Activated CD4-positive, alpha-beta T cell treated with anti-CD3 and anti-CD28 coated beads, Interleukin-2, Interleukin-4, amounts not matched to agents 100 ng/mL and 50 ng/mL, durations not matched to agents 16 hours and 8 hours (primary cell): Measurements from ENCODE around the gene AK6.
A peak's percentile ranks its signal among the peaks of the same experiment; 100 is the strongest.
"Not testable (repeated sequence)": the region's sequence is repeated elsewhere in the genome, so short reads cannot be mapped to it uniquely, and the experiment has no call there.

Experiments
- DNase-seq: peaks from one replicate; pipeline ENCODE4 v3.0.0-alpha.2; 2020; ENCODE audit warnings: low spot score

The AK6 gene

DNA sequence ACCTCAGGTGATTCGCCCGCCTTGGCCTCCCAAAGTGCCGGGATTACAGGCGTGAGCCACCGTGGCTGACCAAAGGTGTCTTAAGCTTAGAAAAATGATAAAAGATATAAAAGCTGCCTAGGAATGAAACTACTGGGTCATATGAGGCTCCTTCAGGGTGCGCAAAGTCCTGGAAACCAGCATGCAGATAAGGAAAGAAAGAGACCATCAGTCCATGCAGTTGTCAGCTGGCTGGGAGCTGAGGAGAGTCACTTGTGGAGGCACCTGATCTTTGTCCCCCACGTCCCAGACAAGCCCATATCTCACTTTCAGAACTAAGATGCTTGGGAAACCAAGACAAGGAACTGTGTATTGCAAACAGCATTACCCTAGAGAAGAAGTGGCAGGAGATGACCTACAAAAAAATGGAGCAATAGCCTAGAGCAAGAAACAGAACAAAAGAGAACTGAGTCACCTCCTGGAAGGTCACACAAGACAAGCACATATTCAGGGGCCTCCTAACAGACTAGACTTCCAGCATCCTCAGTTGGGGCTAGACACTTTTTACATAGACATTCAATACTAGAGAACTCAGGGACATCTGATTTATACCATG is 33.9 kb downstream of the AK6 start:
- DNase-seq: no peak

DNA sequence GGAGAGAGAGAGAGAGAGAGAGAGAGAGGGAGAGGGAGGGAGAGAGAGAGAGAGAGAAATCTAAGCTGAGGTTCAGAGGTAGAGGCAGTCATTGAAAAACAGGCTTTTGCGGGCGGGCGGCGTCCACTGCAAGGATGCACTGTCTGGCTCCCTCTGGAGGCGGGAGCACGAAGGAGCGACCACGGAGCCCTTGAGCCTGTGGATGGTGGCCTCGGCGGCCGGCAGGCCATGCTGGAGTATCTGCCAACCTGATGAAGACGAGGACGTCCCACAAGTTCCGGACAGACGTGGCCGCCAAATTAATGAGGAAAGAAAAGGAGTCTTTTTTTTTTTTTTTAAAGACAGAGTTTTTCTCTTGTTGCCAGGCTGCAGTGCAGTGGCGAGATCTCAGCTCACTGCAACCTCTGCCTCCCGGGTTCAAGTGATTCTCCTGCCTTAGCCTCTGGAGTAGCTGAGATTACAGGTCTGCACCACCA is 34.5 kb downstream of the AK6 start:
- DNase-seq: peak; percentile 81

DNA sequence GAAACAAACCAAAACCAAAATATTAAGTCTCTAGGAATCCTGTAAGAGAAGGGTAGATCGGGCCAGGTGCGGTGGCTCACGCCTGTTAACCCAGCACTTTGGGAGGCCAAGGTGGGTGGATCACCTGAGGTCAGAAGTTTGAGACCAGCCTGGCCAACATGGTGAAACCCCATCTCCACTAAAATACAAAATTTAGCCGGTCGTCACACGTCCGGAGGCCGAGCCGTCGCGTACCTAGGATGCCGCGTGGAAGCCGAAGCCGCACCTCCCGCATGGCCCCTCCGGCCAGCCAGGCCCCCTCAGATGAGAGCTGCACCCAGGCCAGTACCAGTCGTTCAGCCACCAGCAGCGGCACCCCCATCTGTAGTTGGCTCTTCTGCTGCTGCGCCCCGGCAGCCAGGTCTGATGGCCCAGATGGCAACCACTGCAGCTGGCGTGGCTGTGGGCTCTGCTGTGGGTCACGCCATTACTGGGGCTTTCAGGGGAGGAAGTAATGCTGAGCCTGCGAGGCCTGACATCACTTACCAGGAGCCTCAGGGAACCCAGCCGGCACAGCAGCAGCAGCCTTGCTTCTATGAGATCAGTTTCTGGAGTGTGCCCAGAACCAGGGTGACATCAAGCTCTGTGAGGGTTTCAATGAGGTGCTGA is 35.5 kb downstream of the AK6 start:
- not testable (repeated sequence) for DNase-seq

DNA sequence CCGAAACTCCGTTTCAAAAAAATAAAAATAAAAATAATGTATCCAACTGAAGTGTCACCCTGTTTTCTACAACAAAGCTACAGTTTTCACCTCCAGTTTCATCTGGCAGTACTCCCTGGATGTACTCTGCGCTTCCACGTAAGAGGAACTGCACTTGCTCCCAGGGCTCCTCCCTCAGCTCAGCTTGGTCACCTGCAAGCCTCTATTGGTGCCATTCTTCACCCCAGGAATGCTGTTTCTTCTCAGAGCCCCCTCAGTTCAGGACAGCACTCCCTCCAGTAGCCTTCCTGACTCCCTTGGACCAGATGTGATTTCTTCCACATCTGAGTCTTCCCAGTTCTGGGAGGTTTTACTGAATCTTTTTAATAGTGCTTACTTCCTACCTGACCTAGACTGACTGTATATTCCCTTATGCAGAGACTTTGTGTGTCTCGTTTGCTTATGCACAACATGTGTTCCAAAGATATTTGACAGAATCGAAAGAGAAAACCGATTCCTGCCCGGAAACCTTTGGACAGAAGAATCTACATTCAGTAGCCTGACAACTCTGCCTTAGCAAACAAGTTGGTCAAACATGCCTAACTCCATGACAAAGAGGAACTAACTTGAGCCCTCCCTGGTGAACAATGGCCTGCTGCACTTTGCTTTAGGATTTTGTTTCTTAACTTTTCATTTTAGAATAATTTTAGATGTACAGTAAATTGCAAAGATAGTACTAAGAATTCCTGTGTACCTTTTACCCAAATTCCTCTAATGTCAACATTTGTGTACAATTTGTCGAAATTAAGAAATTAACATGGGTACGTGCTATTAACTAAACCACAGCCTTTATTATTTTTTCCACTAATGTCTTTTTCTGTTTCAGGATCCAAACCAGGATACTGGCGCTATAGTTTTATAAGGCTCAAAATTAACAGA is 37.5 kb downstream of the AK6 start:
- no peak for DNase-seq

DNA sequence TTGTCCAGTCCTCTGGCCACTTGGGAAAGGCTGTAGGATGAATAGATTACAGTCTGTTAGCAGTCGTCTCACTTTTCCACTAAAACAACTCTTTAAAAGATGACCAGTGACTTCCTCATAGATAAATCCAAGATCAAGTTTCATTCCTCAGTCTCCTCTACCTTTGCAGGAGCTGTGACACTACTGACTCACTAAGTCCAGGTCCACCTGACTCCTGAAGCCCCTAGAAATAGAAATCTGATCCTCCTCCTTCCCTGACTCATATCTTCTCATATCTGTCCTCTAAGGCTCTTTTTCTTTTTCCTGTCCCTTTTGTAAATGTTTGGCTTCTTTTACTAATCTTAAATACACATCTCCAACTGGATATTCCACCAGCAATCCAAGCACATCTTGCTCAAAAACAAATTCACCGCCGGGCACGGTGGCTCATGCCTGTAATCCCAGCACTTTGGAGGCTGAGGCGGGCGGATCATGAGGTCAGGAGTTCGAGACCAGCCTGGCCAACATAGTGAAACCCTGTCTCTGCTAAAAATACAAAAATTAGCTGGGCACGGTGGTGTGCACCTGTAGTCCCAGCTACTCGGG is 39.3 kb downstream of the AK6 start:
- no peak for DNase-seq

DNA sequence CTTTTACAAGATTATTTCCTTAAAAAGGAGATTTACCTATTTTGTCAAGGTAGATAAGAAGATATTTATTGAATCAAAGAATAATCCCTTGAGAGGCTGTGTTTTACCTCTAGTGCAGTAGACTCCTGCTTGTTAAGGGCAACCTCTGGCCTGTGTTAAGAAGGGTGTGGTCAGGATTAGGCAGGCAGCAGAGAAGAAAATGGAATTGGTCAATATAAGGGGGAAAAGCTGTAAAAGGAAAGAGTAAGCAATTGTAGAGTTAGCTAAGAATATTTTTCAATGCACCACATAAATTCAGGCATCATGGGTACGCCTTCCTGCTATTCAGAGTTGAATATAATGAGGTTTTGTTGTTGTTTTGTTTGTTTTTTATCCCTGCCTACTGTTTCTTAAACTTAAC is 43.0 kb downstream of the AK6 start:
- DNase-seq: no peak

DNA sequence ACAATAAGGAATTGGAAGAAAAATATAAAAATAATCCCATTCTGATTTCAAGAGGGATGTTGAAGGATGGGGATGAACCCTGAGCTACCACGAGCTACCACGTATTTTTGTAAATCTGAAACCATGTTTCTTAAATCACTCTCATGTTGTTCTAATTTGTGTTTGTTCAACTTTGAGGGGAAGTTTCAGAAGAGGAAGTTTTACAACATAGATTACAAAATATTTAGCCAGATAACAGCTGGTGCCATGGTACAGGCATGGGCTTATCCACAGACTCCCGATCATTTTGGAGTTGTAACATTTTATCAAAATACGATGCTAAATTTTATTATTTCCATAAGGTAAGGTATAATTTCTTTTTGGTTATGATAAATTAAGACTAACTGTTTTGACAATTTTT is 51.9 kb downstream of the AK6 start:
- DNase-seq: no peak

DNA sequence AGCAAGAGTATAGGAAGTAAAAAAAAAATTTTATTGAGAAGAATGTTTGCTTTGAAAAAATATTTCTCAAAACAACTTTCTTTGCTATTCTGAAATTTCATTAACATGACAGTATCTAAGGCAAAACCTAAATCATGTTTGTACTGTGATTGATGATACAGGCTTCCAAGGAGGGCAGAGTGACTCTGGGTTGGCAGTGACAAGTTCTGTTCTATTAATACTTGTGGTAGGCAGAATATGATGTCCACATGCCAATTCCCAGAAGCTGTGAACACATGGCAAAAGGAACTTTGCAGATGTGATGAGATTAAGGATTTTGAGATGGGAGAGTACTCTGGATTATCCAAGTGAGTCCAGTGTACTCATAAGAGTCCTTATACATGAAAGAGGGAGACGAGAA is 53.3 kb downstream of the AK6 start:
- DNase-seq: no peak

DNA sequence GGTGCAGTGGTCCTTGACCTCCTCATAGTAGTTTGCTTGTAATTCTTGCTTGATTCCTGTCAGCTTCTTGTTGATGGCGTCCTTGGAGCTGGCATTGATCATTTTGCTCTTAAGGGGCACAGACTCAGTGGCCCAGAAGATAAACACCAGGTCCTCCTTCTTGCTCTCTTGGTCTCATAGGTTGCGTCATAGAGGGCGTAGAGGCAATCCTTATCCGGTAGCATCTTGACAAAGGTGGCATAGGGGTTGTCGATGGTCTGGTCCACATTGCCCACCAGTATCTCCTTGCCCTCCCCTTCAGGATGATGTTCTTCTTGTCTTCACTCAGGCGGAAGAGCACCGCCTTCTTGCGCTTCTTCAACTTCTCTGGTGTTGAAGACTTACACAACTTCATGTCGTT is 55.9 kb downstream of the AK6 start:
- DNase-seq: no peak

DNA sequence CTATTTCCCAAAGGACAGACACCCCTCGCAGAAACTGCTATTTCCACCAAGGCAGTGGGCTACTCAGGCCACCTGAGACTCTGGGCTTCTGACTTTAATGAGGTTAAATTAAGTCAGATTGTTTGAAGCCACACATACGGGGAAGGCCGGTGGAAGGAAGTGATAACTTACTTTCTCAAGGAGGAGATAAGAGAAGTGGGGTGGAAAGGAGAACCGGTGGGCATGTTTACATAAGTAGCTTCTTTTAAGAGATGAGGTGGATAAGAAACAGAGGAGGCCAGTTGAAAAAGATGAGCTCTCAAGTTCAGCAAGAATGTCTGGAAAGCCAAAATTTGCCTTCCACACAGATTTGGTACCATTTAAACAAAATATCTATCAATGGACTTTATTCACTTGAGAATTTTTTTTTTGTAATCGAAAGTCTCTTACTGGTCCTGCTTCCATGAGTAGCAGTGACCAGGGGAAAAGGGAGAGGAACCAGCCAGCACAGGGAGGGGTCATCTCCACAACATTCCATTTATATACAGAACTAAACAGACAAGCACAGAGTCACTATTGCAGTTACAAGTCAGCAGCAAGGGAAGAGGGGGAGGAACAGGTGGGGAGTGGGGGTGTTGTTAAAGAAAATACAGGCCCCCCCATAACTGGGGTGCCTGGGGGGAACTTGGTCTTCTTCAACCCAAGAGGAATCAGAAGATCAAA is 56.7 kb downstream of the AK6 start:
- DNase-seq: no peak

DNA sequence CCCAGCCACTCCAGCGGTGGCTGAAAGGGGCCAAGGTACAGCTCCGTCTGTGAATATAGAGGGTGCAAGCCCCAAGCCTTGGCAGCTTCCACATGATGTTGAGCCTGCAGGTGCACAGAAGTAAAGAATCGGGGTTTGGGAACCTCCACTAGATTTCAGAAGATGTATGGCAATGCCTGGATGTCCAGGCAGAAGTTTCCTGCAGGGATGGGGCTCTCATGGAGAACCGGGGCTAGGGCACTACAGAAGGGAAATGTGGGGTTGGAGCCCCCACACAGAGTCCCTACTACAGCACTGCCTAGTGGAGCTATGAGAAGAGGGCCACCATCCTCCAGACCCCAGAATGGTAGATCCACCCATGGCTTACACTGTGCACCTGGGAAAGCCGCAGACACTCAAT is 59.9 kb downstream of the AK6 start:
- DNase-seq: no peak

DNA sequence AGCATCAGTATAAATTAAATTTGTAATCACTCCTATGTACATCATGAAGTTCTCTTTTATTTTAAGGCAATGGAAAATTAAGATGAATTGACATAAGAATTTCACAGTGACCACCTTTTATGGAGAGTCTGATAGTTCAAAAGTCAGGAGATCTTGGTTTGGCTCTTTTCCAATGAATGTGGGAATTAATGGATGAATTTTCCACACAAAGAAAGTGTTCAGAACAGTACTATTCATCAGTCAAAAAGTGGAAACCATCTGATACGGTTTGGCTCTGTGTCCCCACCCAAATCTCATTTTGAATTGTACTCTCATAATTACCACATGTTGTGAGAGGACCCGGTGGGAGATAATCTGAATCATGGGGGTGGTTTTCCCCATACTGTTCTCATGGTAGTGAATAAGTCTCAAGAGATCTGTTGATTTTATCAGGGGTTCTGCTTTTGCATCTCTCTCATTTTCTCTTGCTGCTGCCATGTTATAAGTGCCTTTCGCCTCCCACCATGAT is 61.2 kb downstream of the AK6 start:
- peak; percentile 27 for DNase-seq

DNA sequence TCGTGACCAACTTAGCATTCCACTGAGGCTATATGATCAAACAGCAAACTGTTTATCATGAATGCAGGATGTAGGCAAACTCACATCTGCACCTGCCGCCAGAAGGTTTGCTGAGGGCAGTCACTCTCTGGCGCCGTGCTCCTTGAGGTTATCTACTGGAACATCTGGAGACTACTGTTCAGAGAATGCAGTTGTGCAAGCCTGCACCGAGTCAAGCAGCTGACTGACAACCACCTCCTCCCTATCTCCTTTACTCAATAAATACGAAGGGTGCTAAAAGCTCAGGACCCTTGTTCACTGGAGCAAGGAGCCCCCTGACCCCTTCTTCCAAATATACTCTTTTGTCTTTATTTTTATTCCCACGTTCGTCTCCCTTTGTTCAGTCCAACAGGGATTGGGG is 63.8 kb downstream of the AK6 start:
- DNase-seq: no peak
